Astrocyte (in vitro differentiated cells and primary cell): ENCODE measurements around the gene AGRN.

Experiments
- EZH2 ChIP-seq: IDR thresholded peaks from 2 replicates; pipeline ENCODE4 v1.6.1; 2012; ENCODE audit warnings: mild to moderate bottlenecking, low read length, inconsistent platforms; ENCODE audit not compliant: insufficient read depth
- TF ChIP-seq, protein P1 (sequence below): IDR thresholded peaks from 2 replicates; pipeline ENCODE4 v1.5.1; 2011; ENCODE audit warnings: low read depth, mild to moderate bottlenecking, inconsistent platforms, low read length, moderate library complexity; ENCODE audit not compliant: insufficient read depth

DNA sequence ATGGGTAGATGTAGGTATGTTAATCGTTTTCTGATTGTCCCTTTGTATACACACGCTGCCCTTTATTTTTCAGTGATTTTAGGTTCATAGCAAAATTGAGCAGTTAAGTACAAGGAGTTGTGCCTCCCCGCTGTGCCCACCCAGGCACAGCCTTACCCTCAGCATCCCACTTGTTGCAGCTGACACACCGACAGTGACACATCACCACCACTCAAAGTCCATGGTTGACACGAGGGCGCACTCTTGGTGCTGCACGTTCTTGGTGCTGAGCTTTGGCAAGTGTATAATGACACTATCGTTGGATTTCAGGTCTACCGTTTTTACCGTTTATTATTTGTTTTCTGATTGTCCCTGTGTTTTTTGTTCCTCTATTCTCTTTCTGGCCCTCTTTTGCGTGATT lies 80.4 kb downstream of the AGRN start:
- TF ChIP-seq, protein P1, sequence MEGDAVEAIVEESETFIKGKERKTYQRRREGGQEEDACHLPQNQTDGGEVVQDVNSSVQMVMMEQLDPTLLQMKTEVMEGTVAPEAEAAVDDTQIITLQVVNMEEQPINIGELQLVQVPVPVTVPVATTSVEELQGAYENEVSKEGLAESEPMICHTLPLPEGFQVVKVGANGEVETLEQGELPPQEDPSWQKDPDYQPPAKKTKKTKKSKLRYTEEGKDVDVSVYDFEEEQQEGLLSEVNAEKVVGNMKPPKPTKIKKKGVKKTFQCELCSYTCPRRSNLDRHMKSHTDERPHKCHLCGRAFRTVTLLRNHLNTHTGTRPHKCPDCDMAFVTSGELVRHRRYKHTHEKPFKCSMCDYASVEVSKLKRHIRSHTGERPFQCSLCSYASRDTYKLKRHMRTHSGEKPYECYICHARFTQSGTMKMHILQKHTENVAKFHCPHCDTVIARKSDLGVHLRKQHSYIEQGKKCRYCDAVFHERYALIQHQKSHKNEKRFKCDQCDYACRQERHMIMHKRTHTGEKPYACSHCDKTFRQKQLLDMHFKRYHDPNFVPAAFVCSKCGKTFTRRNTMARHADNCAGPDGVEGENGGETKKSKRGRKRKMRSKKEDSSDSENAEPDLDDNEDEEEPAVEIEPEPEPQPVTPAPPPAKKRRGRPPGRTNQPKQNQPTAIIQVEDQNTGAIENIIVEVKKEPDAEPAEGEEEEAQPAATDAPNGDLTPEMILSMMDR, result no peak
- no peak for TF ChIP-seq EZH2
